ENCODE results near the gene VPS8. TPM values are rescaled to one million over a fixed set of nuclear protein-coding genes. Genes with fewer than 3 reads are reported as not detected.

Gene VPS8
- total and polyA plus RNA-seq, 2 of the 13 experiments (the other 11 are each of a cell fraction or from before 2014, with no cell fraction given), result 14.2 to 35.1 TPM

DNA sequence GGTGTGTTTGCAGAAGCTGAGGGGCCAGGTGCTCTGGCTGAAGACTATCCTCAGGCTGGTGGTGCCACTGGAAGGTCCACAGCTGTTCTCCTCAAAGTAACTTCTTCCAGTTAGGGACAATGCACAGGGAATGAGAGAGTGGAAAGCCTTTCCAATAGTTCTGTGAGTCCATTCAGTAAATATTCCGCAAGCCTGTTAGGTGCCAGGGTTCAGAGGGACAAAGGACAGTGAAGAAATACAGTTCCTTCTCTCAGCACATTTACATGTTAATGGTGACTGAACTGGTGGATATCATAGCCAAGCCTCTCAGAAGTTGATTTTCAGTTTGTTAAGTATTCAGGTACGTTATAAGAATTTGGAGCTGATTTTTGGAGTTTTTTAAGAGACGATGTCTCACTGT lies 218.4 kb downstream of the VPS8 start:
- peak; percentile 55 for FAIRE-seq
- BruUV-seq (replicated peaks), result no TSS peak
- WGBS (ENCODE audit: low lambda C conversion rate), result 81% methylated on average over 3 of the region's 3 CpGs

More for the DNA sequence above, 218.4 kb downstream of the VPS8 start:
- TF ChIP-seq PAXIP1 (CRISPR knock-in tag; conservative IDR thresholded peaks at IDR 0.05) (0 out of 2 replicates have a peak, but pooled peaks have one; percentile 21), HNF4A (CRISPR knock-in tag; IDR thresholded peaks at IDR 0.05) (peak; percentile 68), ZNF441 (CRISPR knock-in tag; IDR thresholded peaks at IDR 0.05; ENCODE audit: borderline replicate concordance) (no peak), ZNF292 (CRISPR knock-in tag; IDR thresholded peaks at IDR 0.05; ENCODE audit: borderline replicate concordance, low read depth) (peak; percentile 50; the same call in 1 of the 2 replicates), NCOR1 (IDR thresholded peaks at IDR 0.05; ENCODE audit: borderline replicate concordance, low read length) (0 out of 2 replicates have a peak, but pooled peaks have one; percentile 25), CEBPG (CRISPR knock-in tag; IDR thresholded peaks at IDR 0.05) (peak; percentile 45; the same call in 1 of the 2 replicates), KAT2B (IDR thresholded peaks at IDR 0.05; ENCODE audit: borderline replicate concordance, low read depth, low read length) (no peak), TFAP4 (IDR thresholded peaks at IDR 0.05; ENCODE audit: borderline replicate concordance, low read depth) (peak; percentile 34; the same call in 1 of the 2 replicates), CEBPB (IDR thresholded peaks at IDR 0.05; ENCODE audit: borderline replicate concordance, low read depth, low read length) (peak; percentile 67)
- ChIA-PET CTCF (ENCODE audit: low intra/inter-chr PET ratio, low total read pairs) (no interaction called here), POLR2A (no interaction called here)
- H2AFZ ChIP-seq (ENCODE audit: low read length), result no peak overlapping the region
- H3K27me3 ChIP-seq (ENCODE audit: control insufficient read depth in 1 of 2, insufficient read depth in 2 of 2, low read length in 2 of 2), result no peaks in the 10 kb centered on the region
- peak overlapping the region; percentile 66 for H3K27ac ChIP-seq (ENCODE audit: extremely low read length, insufficient read depth, low read length)
- intact Hi-C loops (cut with micrococcal nuclease; ENCODE audit: unreplicated experiment), result no loop called here
- peaks cover 10% of the 10 kb centered on the region for H3K4me1 ChIP-seq (ENCODE audit: insufficient read depth, low read length)
- H4K20me1 ChIP-seq (ENCODE audit: insufficient read depth, low read length), result no peaks in the 10 kb centered on the region
- H3K4me2 ChIP-seq (ENCODE audit: low read depth, low read length), result peak overlapping the region; percentile 24; the same call in 1 of the 2 replicates
- H3K9ac ChIP-seq (ENCODE audit: insufficient read depth, low read depth, low read length), result peak overlapping the region; percentile 22; the same call in 1 of the 2 replicates
- H3K4me3 ChIP-seq (replicated peaks in 1 of 3; ENCODE audit: insufficient read depth in 1 of 3, low read depth in 2 of 3, low read length in 3 of 3), result no peak overlapping the region
- DNase-seq (ENCODE audit: low spot score) (peak; percentile 43), ATAC-seq (peak; percentile 96)
- in situ Hi-C loops (cut with HindIII; ENCODE audit: extremely low pct_ligation_motif_present, low pct_unique_long_range_greater_than_20kb), result no loop called here
- no peaks in the 10 kb centered on the region for H3K9me3 ChIP-seq (ENCODE audit: low read length)
- H3K79me2 ChIP-seq (ENCODE audit: insufficient read depth, low read length), result no peaks in the 10 kb centered on the region
- 0 out of 5 replicates have a peak, but pooled peaks cover 0 to 3% of the 10 kb centered on the region in 2 experiments for H3K36me3 ChIP-seq (replicated peaks in 1 of 2; ENCODE audit: control insufficient read depth in 1 of 2, insufficient read depth in 2 of 2, low read length in 2 of 2)

Measured in HepG2 (cell line).